ENCODE measurements around the gene IRX1.

IRX1 gene

DNA sequence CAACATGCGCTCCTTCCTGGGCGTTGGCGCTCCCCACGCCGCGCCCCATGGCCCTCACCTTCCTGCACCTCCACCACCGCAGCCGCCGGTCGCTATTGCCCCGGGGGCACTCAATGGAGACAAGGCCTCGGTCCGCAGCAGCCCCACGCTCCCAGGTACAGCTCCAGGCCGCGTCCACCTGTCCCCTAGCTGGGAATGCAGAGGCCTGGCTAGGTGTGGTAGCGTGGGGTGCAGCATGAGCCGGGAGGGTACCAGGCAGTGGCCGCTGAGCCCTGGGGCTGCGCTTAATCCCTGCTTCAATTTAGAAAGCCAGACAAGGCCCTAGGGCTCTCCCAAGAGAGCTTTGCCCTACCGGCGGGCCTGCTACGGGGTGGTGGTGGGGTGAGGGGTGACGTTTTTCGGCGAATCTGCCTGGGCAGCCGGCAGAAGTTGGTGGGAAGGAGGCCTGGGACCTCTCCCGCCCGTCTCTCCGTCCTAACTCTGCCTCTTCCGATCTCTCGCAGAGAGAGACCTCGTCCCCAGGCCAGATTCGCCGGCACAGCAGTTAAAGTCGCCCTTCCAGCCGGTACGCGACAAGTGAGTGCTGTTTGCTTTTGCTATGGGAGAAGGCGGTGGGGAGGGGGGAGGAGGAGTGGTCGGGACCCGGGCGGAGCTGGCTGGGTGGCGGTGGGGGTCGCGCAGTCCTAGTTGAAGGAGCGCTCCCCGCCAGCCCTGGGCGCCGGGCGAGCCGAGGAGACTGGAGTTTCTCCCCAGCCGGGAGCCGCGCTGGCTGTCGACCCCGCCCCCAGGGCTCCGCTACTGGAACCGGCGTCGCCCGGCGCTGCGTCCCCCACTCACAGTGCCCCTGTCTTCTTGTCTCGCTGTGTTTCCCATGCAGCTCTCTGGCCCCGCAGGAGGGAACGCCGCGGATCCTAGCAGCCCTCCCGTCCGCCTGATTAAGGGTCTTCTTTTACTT lies 4.8 kb downstream of the IRX1 start:
- no peak for DNase-seq (ENCODE audit: low spot score)

GRCh38 chr5:3601061-3601710 lies 5.6 kb downstream of the IRX1 start:
- DNase-seq (ENCODE audit: low spot score): no peak

- no peak for DNase-seq (ENCODE audit: low spot score)
These were observed 6.5 kb downstream of the IRX1 start for GRCh38 chr5:3601911-3602782.

GRCh38 chr5:3602785-3603502 lies 7.3 kb downstream of the IRX1 start:
- peak; percentile 32 for DNase-seq (ENCODE audit: low spot score)

DNA sequence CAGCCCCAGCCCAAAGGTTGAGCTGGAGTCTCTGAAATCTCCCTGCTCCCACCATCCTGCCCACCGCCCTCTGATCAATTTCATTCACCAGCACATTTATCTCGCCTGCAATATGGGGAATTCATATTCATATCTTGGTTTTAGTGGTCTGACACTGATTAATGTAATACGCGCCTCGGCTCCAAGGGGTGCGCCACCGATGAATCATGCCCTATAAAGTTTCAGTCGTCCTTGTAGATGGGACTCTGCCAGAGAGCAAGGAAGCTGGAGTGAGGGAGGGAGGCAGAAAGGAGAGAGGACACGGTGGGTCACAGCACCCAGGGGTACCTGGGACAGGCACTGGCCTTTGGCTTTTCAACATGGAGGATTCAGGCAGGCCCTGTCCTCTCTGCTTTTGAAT lies 8.9 kb downstream of the IRX1 start:
- DNase-seq (ENCODE audit: low spot score): no peak

DNA sequence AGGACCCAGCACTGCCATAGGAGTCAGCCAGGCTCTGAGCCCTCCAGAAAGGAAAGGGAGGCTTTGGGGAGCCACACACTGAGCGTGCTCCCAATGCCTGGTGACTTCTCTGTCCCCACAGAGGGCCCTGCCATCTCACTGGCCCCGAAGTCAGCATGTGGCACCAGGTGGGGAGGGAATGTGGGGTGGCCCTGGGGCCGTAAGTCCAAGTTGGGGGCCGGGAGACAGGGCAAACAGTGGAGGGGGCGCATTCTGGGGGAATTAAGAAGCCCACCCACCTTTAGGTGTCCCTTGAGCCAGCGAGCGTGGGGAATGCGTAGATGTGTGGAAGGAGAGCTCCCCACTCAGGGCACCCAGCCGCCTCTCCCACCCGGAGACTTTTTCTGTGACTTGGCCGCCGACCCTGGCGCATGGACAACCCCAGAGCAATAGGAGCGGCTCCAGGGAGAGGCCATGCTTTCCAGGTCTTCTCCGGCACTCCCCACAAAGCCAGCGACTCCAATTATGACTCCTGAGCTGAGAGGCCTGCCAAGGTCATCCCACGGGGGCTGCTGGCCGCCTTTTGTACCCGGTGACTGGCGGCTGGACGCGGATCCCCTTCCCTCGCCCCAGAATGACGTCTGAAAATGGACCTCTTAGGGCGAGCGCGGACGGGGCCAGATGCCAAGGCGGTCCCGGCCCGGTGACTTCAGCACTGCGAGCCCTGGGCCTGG lies 9.8 kb downstream of the IRX1 start:
- no peak for DNase-seq (ENCODE audit: low spot score)

GRCh38 chr5:3606121-3606831 lies 10.6 kb downstream of the IRX1 start:
- no peak for DNase-seq (ENCODE audit: low spot score)

- DNase-seq (ENCODE audit: low spot score): no peak
These were observed 12.0 kb downstream of the IRX1 start for GRCh38 chr5:3607541-3608181.

DNA sequence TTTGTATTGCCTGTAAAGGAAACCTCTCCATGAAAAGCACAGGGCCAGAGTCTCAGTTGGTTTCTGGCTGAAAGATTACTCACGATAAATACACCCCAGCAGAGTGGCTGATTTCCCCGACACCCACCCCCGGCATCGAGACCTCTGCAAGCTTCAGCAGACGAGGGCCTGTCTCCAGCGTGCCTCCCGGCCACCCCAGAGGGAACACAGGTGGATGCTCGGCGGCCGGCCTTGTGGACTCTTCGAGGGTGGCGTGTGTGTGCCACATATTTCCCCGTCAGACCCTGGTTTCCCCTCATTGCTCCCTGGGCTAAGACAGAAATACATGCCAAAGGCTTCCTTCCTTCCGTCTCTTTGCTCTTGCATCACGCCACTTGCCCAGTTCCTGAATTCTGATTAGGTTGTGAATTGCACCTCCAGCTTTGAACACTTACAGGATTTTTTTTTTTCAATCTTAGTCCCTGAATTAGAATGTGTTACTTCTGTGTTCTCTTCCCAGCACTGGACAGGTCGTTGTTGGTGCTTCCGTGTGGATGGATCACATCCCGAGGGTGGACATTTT lies 13.6 kb downstream of the IRX1 start:
- no peak for DNase-seq (ENCODE audit: low spot score)

GRCh38 chr5:3612591-3613042 lies 17.0 kb downstream of the IRX1 start:
- no peak for DNase-seq (ENCODE audit: low spot score)

DNA sequence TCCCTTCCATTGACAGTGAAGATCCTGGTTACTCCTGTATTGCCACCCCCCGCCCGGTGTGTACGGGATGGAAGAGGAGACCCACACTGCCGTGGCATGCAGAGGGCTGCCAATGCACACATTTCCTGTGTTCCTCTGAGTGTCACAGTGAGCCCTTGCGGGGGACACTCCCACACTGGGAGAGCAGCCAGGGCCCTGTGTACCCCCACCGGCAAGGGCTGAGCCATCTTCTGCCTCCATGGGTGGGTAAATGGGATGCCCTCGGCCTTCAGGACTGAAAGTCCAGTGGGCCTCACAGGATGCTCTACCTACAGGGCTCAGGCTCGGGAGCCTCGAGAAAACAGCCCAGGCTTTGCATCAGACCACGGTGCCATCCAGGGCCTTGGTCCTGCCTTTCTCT lies 18.1 kb downstream of the IRX1 start:
- no peak for DNase-seq (ENCODE audit: low spot score)

- DNase-seq (ENCODE audit: low spot score): no peak
These were observed 19.6 kb downstream of the IRX1 start for GRCh38 chr5:3615217-3615616.

DNA sequence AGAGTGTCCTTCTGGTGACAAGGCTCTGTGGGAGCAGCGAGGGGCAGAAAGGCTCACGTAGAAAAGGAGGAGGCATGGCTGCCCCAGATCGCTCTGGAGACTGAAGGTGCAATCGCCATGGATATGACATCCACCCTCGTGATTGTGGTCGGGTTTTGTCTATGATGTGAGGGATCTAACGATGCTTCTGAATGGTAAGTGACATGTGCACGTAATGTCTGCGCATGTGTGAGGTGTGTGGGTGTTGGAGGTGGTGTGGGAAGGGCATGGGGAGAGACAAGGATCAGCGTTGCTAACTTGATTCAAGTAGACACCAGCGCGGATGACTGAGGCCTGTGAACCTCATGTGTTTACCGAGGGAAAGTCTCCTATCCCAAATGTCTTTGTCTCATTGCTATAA lies 20.2 kb downstream of the IRX1 start:
- DNase-seq (ENCODE audit: low spot score): no peak

- no peak for DNase-seq (ENCODE audit: low spot score)
These were observed 23.9 kb downstream of the IRX1 start for GRCh38 chr5:3619579-3619978.

- DNase-seq (ENCODE audit: low spot score): no peak
These were observed 27.3 kb downstream of the IRX1 start for GRCh38 chr5:3622961-3623360.

GRCh38 chr5:3625626-3626025 lies 30.0 kb downstream of the IRX1 start:
- no peak for DNase-seq (ENCODE audit: low spot score)

GRCh38 chr5:3634061-3634460 lies 38.4 kb downstream of the IRX1 start:
- DNase-seq (ENCODE audit: low spot score): no peak

- DNase-seq (ENCODE audit: low spot score): no peak
These were observed 43.5 kb downstream of the IRX1 start for GRCh38 chr5:3639175-3639574.

DNA sequence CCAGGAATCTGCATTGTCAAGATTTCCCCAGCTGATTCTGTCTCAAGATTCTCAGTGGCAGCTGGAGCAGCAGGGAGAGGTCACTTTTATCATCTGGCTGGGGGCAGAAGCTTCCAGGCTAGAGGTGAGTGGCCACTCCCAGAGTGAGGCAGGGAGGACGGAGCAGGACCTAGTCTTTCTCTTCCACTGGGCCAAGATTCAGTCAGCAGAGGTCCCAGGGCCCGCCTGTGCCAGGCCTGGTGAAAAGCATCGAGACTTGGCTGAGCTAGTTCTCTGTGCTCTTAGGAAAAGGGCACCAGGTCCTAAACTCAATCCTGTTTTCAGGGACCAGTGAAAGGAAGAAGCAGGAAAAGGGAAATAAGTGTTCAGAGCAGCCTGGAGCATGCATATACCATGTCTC lies 46.6 kb downstream of the IRX1 start:
- DNase-seq (ENCODE audit: low spot score): no peak

DNA sequence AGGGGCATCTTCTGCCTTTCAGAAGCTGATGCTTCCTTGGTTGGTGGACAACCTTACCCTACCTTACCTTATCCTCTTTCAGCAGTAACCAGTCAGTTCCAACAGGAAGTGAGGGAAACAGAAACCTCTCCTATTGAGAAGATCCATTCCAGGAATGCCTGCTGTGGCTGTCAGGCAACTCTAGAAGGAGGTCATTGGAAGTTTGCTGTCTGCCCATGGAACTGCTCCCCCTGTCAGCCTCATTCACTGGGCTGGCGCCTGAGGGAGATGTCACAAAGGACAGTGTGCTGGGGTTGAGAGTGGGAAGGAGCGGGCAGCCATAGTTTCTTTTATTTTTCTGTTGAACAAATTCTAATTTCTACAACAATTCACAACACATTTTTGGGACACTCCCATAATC lies 54.7 kb downstream of the IRX1 start:
- no peak for DNase-seq (ENCODE audit: low spot score)
